HG02610 (cell line): ENCODE measurements around the gene TMEM163.

Experiments
- ATAC-seq: cut with Tn5 transposase; IDR thresholded peaks from one replicate; pipeline ENCODE4 v1.9.1; 2021; ENCODE audit warnings: mild to moderate bottlenecking, moderate library complexity; ENCODE audit not compliant: unreplicated experiment

TMEM163 gene

DNA sequence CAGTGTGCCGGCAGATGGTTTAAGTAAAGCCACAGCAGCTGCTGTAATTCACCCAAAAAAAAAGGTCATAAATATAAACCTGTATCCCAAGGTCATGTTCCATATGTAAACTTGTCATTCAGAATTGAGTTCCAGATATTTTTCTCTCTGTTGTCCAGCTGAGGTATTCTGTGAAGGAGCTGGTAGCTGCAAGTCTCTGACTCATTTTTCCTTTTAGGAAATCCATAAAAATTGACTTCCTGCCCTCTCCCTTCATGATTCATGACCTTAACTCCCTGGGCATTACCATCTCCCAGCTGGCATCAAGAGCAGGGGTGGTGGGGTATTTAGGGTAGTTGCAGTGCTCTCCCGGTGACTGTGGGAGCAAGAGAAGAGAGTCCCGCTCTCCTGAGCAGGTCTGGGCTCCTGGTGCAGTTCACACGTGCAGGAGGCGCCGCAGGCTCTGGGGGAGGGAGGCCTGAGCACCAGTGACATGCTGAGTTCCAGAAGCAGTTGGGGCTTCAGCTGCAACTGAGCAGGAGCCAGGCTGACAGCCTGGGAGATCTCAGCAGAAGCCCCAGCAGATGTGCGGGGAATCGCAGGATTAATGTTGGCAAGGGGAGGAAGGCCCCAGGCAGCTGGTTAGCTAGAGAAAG, 272.3 kb downstream of the TMEM163 start:
- no peak for ATAC-seq

DNA sequence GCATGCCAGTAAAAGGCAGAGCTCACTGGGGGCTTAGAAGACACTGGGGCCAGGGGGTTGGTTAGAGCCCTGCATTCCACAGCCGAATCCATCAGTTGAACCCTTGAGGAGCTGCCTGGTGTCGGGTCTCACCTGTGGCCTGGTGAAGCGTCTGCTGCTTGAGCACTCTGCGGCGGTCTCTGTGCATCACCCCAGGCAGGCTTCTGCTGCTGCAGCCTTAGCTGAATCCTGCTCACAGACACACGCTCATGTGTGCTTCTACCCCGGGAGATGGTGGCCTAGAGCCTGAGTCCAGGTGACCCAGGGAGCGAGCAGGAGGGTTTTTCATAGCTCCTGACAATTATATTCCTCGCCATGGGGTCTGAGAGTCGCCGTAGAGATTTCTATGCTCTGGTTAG, 272.8 kb downstream of the TMEM163 start:
- ATAC-seq: no peak

DNA sequence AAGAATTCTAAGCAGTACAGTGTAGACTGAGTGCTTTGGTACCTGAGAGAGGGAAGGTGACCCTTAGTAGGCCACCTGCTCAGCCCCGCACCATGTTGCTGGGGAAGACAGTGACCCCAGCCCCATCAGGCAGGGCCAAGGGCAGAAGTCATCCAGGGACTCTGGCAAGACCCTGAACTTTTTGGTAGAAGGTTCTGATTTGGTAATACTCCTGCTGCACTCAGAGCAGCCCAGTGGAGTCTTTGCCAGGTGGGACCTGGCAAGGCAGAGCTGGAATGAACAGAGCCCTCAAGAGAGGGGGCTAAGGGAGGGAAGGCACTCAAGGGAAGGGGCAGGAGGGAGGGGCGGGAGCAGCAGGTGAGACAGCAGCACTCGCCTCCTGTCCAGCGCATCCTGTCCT, 273.7 kb downstream of the TMEM163 start:
- no peak for ATAC-seq

DNA sequence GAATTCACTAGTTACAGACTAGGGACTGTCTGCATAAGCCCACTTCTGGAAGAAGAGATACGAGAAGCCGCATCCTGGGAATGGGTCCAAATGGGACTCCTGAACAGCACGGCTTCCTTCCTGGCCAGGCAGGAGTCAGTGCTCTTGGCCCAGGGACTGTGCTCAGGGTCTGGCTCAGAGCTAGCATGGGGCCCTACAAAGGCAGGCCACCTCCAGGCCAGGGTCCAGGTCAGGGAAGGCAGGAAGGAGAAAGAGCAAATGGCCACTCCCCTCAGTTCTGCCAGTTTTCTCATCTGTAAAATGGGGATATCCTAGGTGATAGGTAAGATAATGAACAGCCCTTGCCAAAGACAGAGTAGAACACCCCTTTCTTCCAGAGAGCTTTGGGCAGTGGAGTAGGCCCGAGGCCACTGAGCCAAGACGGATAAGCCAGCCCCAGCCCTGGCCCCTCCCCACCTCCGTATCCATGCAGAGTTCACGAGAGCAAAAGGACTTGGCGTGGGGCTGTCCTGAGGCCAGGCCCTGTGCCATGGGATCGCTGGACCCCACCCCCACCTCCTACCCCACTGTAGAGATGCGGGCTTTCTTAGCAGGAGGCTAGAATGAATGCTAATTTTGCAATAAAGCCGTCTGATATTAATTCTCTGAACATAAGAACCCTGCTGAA, 274.9 kb downstream of the TMEM163 start:
- no peak for ATAC-seq

DNA sequence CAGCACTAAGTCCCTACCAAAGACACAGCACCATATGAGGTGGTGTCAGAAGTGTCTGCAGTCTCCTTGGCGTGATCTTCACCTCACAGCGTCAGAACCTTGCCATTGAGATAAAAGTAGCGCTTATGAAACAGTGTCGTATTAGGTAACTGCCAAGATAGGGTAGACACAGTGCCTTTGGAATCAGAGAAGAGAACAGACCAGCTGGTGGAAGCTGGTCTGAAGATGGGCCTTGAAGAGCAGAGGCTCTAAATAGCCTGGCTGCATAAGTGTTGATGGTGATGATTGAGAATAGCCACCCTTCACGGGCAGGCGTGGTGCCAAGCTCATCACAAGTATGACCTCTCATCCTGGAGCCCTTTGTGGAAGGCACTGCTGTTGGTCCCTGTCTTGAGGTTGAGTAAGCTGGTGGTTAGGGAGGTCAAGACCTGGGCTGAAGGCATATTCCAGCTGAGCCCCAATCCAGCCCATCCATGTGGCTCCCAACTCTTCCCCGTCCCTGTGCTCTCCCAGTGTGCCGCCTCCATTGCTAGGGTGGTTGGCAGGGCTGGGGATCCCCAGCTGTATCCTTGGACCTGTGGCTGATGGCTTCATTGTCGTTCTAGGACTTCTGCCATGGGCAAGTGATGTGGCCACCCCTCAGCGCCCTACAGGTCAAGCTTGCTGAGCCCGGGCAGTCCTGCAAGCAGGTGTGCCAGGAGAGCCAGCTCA, 277.5 kb downstream of the TMEM163 start:
- ATAC-seq: no peak

DNA sequence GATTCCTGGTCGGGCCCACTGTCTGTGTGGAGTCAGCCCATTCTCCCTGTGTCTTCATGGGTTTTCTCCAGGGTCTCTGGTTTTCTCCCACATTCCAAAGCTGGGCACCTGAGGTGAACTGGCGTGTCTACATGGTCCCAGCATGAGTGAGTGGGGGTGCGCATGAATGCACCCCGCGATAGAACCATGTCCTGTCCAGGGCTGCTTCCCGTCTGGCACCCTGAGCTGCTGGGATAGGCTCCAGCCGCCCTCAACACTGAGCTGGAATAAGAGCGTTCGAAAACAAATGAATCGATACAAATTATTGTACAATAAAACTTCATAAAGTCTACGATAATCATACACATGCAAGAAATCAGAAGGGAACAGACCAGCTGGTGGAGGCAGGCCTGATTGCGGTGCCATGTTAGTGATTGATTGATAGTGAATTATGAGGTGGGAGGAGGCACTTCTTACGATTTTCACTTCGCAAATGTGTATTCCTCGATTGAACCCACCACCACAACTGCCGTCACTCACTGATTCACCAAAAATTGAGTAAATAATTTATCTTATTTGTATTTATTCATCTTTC, 278.4 kb downstream of the TMEM163 start:
- ATAC-seq: no peak

DNA sequence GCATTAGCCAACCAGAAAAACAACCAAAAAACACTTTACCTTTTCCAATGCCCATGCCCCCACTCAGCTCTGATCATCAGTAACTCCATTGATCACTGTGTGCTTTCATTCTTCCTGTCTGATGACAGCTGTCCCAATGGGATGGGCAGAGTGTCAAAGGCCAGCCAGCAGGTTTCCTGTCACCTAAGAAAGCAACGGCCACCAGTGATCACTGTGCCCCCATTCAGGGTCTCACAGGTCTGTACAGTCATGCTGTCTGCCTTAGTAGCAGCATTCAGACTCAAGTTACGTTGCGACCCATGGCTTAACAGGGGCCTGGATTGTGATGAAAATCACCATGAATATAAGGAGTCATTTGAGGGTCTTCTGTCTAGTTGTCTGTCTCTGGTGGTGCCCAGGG, 280.4 kb downstream of the TMEM163 start:
- no peak for ATAC-seq

DNA sequence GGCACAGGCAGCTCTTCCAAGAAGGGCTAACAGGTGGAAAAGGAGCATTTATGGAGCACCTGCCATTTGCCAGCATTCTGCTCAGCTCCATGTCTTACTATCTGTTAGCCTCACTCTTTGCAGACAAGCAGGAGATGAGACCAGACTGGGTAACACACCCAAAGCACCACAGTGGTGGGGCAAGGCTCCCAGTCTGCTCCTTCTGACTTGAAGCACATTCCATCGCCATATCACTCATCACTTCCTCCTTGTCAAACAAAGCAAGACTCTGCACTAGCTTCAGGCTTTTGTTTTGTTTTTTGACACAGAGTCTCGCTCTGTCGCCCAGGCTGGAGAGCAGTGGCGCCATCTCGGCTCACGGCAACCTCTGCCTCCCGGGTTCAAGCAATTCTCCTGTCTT, 282.1 kb downstream of the TMEM163 start:
- ATAC-seq: no peak

DNA sequence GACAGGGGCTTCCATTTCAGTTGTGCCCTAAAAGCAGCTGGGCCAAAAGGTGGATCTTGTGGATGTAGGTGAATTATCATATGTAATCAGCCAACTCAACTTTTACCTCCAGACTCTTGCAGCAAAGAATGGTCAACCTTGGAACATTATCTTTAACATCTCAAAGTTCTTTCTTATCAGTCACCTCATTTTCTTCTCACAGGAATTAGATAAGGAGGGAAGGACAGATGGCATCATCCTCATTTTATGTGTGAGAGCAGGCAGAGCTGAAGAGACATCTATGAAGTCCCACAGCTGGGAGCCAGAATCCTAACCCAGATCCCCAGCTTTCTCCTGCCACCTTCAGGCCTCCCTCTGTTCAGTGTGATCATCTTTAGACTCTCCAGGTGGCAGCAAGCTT, 282.9 kb downstream of the TMEM163 start:
- no peak for ATAC-seq

DNA sequence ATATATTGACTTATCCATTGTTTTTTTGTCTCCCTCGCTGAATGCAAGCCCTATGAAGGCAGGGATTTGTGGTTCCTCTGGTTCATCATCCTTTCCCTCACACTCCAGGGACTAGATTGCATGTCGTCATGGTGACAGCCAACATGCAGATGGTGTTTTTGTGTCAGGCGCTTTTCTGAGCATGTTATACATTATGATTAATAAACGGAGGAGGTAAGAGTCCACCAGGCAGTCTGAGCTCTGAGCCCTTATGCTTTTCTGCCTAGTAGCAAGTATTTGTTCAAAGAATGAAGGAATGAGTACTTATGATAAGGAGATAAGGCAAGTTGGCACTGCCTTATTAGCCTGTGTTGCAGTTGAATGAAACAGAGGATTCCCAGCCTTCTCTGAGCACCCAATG, 283.3 kb downstream of the TMEM163 start:
- ATAC-seq: no peak

DNA sequence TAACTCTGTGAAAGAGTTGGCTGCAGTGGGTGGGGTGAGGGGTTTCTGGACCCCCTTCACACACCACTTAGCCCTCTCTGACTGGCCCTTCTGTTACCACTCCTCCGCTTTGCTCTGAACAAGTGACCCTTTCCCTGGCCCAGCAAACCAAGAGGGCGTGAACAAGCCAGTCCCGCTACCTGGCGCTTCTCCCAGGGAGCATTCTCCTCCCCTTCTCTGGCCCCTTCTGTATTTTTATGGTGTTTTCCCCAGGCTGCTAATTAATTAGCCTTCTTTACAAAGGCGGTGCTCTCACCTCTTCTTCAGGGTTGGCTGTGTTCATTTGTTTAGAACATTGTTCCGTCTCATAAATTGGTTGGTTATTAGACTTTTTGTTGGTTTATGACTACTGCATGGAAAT, 284.8 kb downstream of the TMEM163 start:
- no peak for ATAC-seq

DNA sequence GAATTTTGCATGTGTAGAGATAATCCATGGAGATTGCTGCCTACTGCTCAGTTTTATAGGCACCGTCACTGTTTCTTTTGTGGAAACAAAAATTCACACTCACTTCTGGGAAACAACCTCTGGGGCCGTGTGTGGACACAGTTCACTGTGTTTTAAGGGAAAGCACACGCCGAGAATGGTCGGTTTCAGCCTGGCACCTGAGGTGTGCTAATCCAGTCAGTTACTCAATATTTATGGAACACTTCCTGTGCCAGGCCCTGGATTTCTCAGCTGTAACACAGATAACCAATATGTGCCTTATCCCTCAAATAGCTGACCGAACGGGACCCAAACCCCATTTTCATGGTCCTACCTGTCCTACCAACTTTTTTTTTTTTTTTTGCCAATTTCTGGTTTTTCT, 285.3 kb downstream of the TMEM163 start:
- no peak for ATAC-seq

DNA sequence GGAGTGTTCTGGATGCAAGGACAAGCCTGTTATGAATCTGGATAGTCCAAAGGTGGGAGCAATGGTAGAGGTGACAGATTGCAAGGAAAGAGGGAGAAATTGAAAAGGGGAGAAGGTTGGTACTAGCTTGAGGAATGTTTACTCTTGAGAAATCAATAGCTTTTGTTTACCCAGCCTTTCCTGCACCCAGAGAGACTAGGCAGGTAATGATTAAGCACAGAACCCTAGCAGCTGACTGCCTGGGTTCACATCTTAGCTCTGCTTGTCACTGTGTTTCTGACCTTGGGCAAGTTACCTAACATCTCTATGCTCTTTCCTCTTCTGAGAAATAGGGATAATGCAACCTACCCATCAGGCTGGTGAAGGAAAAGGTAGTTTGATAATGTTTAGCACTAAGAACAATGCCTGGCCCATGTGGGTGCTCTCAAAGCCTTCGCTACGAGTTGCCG, 286.3 kb downstream of the TMEM163 start:
- ATAC-seq: no peak

DNA sequence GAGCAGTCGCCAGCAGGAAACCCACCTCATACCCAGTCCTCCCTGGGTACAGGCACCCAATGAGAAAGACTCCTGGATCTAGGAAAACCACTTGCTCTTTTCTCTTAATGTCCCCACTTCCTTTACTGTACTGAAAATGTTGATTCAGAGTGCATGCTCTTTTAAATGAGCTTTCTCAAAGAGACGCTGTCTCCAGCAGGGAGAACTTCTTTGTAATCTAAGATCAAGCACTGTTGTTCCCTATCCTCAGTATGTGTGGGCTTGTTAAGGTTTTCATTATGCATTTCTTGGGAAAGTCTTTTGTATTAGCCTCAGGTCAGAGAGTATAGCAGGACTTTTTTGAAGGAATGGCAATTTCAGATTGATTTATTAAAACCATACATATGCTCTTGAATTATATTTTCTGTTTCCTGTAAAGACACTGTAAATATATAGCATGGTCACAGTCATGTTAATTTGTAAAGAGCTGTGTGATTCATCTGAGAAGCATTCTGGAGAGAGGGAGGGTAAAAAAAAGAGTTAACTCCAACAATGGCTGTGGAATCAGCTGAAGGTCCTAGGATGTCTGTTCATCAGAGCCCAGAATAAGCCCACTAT, 286.9 kb downstream of the TMEM163 start:
- no peak for ATAC-seq

DNA sequence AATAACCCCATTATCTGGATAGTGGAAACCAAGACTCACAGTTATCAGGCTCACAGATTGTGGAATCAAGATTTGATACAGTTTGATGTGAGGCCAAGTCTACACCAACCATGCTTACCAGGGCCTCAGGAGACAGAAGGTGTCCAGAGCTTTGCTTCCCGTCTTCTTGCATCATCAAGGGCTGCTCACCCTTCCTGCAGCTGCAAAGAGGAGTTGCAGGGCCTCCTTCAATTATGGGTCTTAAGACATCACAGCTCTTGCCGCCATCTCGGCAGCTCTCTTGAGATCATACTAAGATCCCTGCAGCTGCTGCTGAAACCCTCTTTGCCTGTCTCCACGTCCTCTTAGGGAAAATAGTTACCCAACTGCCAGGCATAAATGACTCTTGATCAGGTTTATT, 288.9 kb downstream of the TMEM163 start:
- ATAC-seq: no peak

DNA sequence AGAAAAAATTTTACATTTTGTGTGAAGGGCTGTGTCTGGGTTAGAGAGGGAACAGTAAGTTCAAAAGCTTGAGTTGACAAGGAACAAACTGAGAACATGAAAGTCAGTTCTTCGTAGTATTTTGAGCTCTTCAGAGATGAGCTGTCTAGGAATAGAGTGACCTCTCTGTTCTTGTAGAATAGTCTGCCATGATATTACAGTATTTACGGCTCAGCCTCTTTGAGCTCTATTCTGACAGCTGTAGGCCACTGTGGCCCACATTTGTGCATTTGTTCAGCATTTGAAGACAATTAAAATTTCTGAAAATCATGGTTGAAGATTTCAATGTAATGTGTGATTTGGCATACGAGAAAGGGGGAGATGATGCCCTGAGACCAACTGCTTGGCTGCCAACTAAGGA, 292.1 kb downstream of the TMEM163 start:
- peak; percentile 29 for ATAC-seq

DNA sequence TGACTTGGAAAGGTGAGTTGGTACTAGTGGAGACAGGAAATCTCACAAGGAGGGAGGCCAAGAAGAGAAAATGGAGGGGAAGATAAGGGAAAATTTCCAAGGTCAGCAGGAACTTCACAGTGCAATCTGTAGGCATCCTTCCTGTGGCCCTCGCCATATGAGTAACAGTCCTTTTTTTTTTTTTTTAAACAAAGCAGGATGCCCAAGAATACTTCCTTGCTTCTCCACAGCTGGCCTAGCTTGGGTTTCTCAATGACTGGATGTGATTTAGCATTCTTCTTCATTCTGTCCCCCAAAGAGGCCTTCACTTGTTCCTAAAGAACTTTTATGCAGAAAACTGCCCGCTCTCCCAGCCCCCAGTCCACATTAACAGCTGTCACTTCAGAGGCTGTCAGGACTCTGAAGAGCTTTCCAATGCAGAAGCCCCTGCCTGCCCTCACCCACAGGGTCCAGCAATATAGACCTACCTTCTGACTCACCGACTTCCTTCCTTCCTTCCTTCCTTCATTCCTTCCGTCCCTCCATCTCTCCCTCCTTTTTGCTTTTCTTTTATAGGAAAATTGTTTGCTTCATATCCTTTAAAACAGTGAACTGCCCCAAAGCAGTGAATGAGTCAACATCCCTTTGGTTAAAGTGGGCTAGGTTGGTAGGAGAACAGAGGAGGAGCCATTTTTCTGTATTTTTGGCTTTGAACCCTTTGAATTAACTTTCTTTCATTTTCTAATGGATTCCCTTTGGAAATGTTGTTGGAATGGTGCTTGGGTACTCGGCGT, 292.9 kb downstream of the TMEM163 start:
- no peak for ATAC-seq

DNA sequence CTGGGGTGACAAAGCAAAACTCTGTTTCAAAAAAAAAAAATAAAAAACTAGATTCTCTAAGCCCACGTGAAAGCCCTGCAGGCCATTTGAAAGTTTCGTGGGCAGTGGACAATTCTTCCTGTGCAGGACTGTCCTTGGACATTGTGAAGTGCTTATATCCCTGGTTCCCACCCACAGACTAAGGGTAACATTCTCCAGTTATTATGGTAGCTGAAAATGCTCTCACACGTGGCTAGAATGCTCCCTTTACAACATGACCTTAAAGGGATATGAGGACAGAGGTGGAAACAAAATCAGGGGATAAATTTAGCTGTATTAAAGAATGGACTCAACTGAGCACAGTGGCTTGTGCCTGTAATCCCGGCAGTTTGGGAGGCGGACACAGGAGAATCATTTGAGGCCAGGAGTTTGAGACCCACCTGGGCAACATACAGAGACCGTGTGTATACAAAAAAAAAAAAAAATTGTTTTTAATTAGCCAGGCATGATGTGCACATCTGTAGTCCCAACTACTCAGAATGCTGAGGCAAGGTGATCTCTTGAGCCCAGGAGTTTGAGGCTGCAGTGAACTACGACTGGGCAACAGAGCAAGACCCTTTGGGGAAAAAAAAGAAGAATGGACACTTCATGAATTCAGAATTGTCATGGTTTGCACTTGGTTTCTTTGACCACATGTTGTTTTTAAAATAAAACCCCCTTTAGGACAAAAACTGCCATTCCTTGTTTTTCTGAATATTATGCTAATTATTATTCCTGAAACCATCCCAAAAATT, 297.1 kb downstream of the TMEM163 start:
- ATAC-seq: no peak

DNA sequence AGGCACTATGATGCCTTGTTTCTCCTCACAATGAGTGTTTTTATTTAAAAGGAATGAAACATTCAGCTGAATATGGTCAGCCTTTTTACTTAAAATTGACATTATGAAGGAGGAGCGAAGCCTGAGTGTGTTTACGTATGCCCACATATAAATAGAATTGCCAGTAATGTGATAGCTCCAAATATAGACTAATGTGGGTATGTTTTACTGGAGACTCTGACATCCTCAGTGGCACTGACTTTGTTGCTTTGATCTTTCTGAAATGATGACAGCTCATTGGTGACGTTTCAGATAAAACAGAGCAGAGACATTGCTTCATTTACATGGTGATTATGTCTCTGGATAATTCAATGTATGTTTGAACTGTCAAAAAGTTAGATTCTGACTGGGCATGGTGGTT, 297.9 kb downstream of the TMEM163 start:
- no peak for ATAC-seq

DNA sequence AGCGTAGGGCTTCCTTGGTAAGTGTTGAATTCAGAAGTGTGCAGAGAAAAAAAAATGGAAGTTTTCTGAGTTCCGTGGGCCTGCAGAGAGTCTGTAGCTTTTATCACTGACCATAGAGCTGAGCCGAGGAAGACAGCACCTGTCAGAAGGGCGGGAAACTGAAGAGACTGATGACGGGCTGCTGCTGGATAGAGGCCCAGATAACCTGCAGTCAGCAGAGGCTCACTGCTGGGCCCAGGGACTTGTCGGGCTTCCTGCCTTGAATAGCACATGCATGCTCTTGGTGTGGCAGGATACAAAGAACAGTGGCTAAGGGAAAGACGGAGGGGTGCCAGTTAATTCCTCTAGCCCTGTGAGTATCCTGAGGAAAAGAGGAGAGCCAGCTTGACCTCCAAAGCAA, 298.5 kb downstream of the TMEM163 start:
- no peak for ATAC-seq
